Measurements from ENCODE around the gene FAM219A.
A peak's percentile ranks its signal among the peaks of the same experiment; 100 is the strongest.

FAM219A gene

DNA sequence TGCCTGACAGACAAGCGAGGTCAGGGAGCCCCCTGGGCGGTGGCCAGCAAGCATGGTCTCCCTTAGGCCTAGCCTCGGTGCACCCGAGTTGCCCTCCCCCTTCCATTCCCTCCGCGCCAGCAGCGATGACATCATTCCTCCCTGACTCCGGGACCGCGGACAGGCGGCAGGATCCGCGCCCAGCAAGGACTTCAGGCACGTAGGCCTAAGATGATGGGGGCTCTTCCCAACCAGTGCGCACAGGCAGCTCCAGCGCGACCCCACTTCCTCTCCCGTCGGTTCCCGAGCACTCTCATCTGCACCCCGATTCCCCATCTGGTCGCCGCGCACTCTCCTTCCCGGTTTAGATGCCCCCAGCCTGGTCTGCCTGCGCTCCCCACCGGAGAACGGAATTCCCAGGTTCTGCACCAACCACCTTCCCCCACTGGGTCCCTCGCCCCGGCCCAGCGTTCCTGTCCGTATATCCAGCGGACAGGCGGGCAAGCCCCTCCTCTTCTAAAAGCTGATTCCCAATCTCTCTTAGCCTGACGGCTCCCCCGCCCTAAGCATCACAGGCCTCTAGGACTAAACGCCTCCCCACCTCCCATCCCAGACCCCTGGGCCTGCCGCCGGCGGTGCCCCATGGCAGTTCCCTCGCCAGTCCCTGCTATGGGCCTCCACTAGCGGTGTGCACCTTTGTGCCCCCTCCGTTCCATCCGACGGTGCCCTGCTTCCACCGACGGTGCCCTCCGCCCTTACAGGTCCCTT lies 931 bp downstream of the FAM219A start (continued):
- TF ChIP-seq ZNF404 (tag by site-specific recombination; IDR thresholded peaks at IDR 0.05) = no peak
- TF ChIP-seq, protein P1, sequence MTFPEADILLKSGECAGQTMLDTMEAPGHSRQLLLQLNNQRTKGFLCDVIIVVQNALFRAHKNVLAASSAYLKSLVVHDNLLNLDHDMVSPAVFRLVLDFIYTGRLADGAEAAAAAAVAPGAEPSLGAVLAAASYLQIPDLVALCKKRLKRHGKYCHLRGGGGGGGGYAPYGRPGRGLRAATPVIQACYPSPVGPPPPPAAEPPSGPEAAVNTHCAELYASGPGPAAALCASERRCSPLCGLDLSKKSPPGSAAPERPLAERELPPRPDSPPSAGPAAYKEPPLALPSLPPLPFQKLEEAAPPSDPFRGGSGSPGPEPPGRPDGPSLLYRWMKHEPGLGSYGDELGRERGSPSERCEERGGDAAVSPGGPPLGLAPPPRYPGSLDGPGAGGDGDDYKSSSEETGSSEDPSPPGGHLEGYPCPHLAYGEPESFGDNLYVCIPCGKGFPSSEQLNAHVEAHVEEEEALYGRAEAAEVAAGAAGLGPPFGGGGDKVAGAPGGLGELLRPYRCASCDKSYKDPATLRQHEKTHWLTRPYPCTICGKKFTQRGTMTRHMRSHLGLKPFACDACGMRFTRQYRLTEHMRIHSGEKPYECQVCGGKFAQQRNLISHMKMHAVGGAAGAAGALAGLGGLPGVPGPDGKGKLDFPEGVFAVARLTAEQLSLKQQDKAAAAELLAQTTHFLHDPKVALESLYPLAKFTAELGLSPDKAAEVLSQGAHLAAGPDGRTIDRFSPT (tag by site-specific recombination; IDR thresholded peaks at IDR 0.05) = peak; percentile 82
- TF ChIP-seq ZNF837 (tag by site-specific recombination; IDR thresholded peaks at IDR 0.05) = no peak
- no peak for TF ChIP-seq ZBTB1 (tag by site-specific recombination; IDR thresholded peaks at IDR 0.05)
- TF ChIP-seq INSM2 (tag by site-specific recombination; IDR thresholded peaks at IDR 0.05) = peak; percentile 66; the same call in 1 of the 2 replicates
- TF ChIP-seq ZNF266 (tag by site-specific recombination; IDR thresholded peaks at IDR 0.05; ENCODE audit: low read depth) = no peak
- no peak for TF ChIP-seq ZNF274 (IDR thresholded peaks at IDR 0.05; ENCODE audit: low read length)
- TF ChIP-seq ZNF274 (tag by site-specific recombination; IDR thresholded peaks at IDR 0.05; ENCODE audit: borderline replicate concordance) = no peak
- no peak; the same call in 1 of the 2 replicates for TF ChIP-seq ZNF133 (tag by site-specific recombination; IDR thresholded peaks at IDR 0.05)
- no peak for TF ChIP-seq ZNF513 (tag by site-specific recombination; IDR thresholded peaks at IDR 0.05)
- no peak for TF ChIP-seq ZNF571 (tag by site-specific recombination; IDR thresholded peaks at IDR 0.05)
- TF ChIP-seq, protein P2, sequence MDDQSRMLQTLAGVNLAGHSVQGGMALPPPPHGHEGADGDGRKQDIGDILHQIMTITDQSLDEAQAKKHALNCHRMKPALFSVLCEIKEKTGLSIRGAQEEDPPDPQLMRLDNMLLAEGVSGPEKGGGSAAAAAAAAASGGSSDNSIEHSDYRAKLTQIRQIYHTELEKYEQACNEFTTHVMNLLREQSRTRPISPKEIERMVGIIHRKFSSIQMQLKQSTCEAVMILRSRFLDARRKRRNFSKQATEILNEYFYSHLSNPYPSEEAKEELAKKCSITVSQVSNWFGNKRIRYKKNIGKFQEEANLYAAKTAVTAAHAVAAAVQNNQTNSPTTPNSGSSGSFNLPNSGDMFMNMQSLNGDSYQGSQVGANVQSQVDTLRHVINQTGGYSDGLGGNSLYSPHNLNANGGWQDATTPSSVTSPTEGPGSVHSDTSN (CRISPR knock-in tag; IDR thresholded peaks at IDR 0.05) = no peak
- TF ChIP-seq, protein P3, sequence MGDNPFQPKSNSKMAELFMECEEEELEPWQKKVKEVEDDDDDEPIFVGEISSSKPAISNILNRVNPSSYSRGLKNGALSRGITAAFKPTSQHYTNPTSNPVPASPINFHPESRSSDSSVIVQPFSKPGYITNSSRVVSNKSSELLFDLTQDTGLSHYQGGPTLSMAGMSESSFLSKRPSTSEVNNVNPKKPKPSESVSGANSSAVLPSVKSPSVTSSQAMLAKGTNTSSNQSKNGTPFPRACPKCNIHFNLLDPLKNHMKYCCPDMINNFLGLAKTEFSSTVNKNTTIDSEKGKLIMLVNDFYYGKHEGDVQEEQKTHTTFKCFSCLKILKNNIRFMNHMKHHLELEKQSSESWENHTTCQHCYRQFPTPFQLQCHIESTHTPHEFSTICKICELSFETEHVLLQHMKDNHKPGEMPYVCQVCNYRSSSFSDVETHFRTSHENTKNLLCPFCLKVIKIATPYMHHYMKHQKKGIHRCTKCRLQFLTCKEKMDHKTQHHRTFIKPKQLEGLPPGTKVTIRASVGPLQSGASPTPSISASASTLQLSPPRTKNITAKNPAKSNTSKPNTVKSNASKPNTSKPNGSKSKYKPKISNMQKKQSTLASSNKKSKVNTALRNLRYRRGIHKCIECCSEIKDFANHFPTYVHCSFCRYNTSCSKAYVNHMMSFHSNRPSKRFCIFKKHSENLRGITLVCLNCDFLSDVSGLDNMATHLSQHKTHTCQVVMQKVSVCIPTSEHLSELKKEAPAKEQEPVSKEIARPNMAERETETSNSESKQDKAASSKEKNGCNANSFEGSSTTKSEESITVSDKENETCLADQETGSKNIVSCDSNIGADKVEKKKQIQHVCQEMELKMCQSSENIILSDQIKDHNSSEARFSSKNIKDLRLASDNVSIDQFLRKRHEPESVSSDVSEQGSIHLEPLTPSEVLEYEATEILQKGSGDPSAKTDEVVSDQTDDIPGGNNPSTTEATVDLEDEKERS (tag by site-specific recombination; IDR thresholded peaks at IDR 0.05) = no peak
- TF ChIP-seq GFI1B (tag by site-specific recombination; IDR thresholded peaks at IDR 0.05) = no peak
- TF ChIP-seq HOXA7 (CRISPR knock-in tag; IDR thresholded peaks at IDR 0.05; ENCODE audit: borderline replicate concordance) = no peak
- TF ChIP-seq ZBTB10 (tag by site-specific recombination; IDR thresholded peaks at IDR 0.05) = peak; percentile 58; the same call in 1 of the 2 replicates
- TF ChIP-seq GLIS2 (tag by site-specific recombination; IDR thresholded peaks at IDR 0.05) = peak; percentile 68
- TF ChIP-seq ZNF157 (tag by site-specific recombination; IDR thresholded peaks at IDR 0.05) = no peak
- TF ChIP-seq BCL11B (tag by site-specific recombination; IDR thresholded peaks at IDR 0.05; ENCODE audit: low read depth) = no peak
- TF ChIP-seq ZNF324 (tag by site-specific recombination; IDR thresholded peaks at IDR 0.05) = peak; percentile 81
- no peak for TF ChIP-seq HOXD13 (CRISPR knock-in tag; IDR thresholded peaks at IDR 0.05; ENCODE audit: borderline replicate concordance)
- TF ChIP-seq ZNF629 (tag by site-specific recombination; IDR thresholded peaks at IDR 0.05) = peak; percentile 94
- no peak for TF ChIP-seq ZNF555 (tag by site-specific recombination; conservative IDR thresholded peaks at IDR 0.05)
- no peak for TF ChIP-seq ZNF792 (tag by site-specific recombination; IDR thresholded peaks at IDR 0.05)
- TF ChIP-seq, protein P4, sequence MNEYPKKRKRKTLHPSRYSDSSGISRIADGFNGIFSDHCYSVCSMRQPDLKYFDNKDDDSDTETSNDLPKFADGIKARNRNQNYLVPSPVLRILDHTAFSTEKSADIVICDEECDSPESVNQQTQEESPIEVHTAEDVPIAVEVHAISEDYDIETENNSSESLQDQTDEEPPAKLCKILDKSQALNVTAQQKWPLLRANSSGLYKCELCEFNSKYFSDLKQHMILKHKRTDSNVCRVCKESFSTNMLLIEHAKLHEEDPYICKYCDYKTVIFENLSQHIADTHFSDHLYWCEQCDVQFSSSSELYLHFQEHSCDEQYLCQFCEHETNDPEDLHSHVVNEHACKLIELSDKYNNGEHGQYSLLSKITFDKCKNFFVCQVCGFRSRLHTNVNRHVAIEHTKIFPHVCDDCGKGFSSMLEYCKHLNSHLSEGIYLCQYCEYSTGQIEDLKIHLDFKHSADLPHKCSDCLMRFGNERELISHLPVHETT (tag by site-specific recombination; IDR thresholded peaks at IDR 0.05) = peak; percentile 77; the same call in 1 of the 2 replicates
- no peak for TF ChIP-seq ZNF175 (tag by site-specific recombination; IDR thresholded peaks at IDR 0.05)

All from HEK293 (cell line).